GM12878 (cell line): ENCODE data around the gene MYH7B. TPM values are rescaled to one million over a fixed set of nuclear protein-coding genes. Genes with fewer than 3 reads are reported as not detected.

Source experiments
- ATAC-seq: fragments of 200-7000 bp; cut with Tn5 transposase; 3 replicates; pipeline ENCODE4 v1.9.1; 2020; ENCODE audit warnings: mild to moderate bottlenecking, moderate library complexity
- BruUV-seq: library from RNA; stranded (reverse); fragments of 400-500 nt; replicated peaks from 2 replicates; lab custom pipeline; 2021; lab: Mats Ljungman, UMichigan
- CTCF ChIA-PET: fragments of 300-600 bp; sonication (Branson Sonifier 250); formaldehyde crosslinking; extraction: SDS; loops from one replicate; lab custom pipeline; 2021; ENCODE audit warnings: inconsistent platforms; lab: Yijun Ruan, JAX
- POLR2A ChIA-PET: fragments of 350-600 bp; formaldehyde crosslinking; extraction: SDS; loops from one replicate; lab custom pipeline; 2021; ENCODE audit warnings: inconsistent platforms; lab: Charles Lee
- RAD21 ChIA-PET: fragments of 300-600 bp; sonication (Branson Sonifier 250); formaldehyde crosslinking; loops from one replicate; lab custom pipeline; 2023; ENCODE audit warnings: antibody characterized with exemption; ENCODE audit not compliant: unreplicated experiment; lab: Charles Lee
- SMC1A ChIA-PET: fragments of 300-600 bp; sonication (Branson Sonifier 250); formaldehyde crosslinking; loops from one replicate; lab custom pipeline; 2023; ENCODE audit not compliant: unreplicated experiment, uncharacterized antibody; lab: Charles Lee
- DNase-seq: peaks from one replicate; pipeline ENCODE4 v3.0.0-alpha.2; 2011; ENCODE audit warnings: low read depth, low spot score
- FAIRE-seq: peaks from 3 replicates; lab custom pipeline; 2011; peaks lifted over from hg19 to GRCh38; lab: Jason Lieb, UNC
- H2AFZ ChIP-seq: 2 replicates; pipeline ENCODE4 v1.6.0; 2011; ENCODE audit warnings: low read depth, low read length, control low read depth; ENCODE audit not compliant: control insufficient read depth
- H3K27ac ChIP-seq: 2 replicates; pipeline ENCODE4 v1.5.1; 2011; ENCODE audit warnings: control low read depth; ENCODE audit not compliant: control insufficient read depth, insufficient read depth
- H3K27me3 ChIP-seq, 2 experiments: replicated peaks in 1 of 2; 2 replicates each; pipeline versions ENCODE4 v1.6.0 to v1.6.1; 2011; ENCODE audit warnings: low read length in 1 of 2; ENCODE audit not compliant: control insufficient read depth in 2 of 2, insufficient read depth in 2 of 2
- H3K36me3 ChIP-seq, 2 experiments: 2 replicates each; pipeline ENCODE4 v1.5.1; 2011; ENCODE audit warnings: low read length in 1 of 2; ENCODE audit not compliant: control insufficient read depth in 2 of 2, insufficient read depth in 2 of 2
- H3K4me1 ChIP-seq: 2 replicates; pipeline ENCODE4 v1.6.1; 2011; ENCODE audit warnings: mild to moderate bottlenecking, low read length, moderate library complexity, mixed read lengths; ENCODE audit not compliant: control insufficient read depth, insufficient read depth
- H3K4me2 ChIP-seq: 2 replicates; pipeline ENCODE4 v1.6.0; 2011; ENCODE audit warnings: control low read depth; ENCODE audit not compliant: control insufficient read depth, insufficient read depth
- H3K4me3 ChIP-seq: fragments of 200-600 bp; sonication (generic); 2 replicates; pipeline ENCODE4 v1.5.1; 2016
- H3K79me2 ChIP-seq: 2 replicates; pipeline ENCODE4 v1.6.0; 2011; ENCODE audit warnings: low read length; ENCODE audit not compliant: control insufficient read depth, insufficient read depth
- H3K9ac ChIP-seq: 2 replicates; pipeline ENCODE4 v1.8.0; 2011; ENCODE audit warnings: low read length, control low read depth, mixed read lengths; ENCODE audit not compliant: control insufficient read depth, insufficient read depth
- H3K9me3 ChIP-seq: replicated peaks from 3 replicates; pipeline ENCODE4 v1.5.1; 2011; ENCODE audit warnings: mild to moderate bottlenecking, low read length; ENCODE audit not compliant: control insufficient read depth, insufficient read depth
- H4K20me1 ChIP-seq: 2 replicates; pipeline ENCODE4 v1.6.0; 2011; ENCODE audit not compliant: control insufficient read depth, insufficient read depth
- ASH2L ChIP-seq: fragments of 300-600, 200-600 bp; sonication (generic); IDR thresholded peaks from 2 replicates; pipeline ENCODE4 v1.6.1; 2017; ENCODE audit warnings: low read depth, mild to moderate bottlenecking, borderline replicate concordance
- ATF7 ChIP-seq: fragments of 450-650 bp; IDR thresholded peaks from 2 replicates; pipeline ENCODE4 v1.6.1; 2016; ENCODE audit warnings: low read depth, mild to moderate bottlenecking
- CHD1 ChIP-seq: IDR thresholded peaks from 2 replicates; pipeline ENCODE4 v1.6.1; 2012; ENCODE audit warnings: low read depth, low read length, improper control_type of control experiment
- CREM ChIP-seq: IDR thresholded peaks from 2 replicates; pipeline ENCODE4 v1.6.1; 2014; ENCODE audit warnings: antibody characterized with exemption, low read depth
- EED ChIP-seq: sonication (generic); IDR thresholded peaks from 2 replicates; pipeline ENCODE4 v1.6.1; 2016; ENCODE audit warnings: antibody characterized with exemption, low read depth
- HDAC2 ChIP-seq: fragments of 200-600 bp; sonication (generic); IDR thresholded peaks from 2 replicates; pipeline ENCODE4 v1.6.1; 2017
- NBN ChIP-seq: fragments of 450-650 bp; IDR thresholded peaks from 2 replicates; pipeline ENCODE4 v1.6.1; 2016
- NR2C1 ChIP-seq: fragments of 450-650 bp; IDR thresholded peaks from 2 replicates; pipeline ENCODE4 v1.6.1; 2017; ENCODE audit warnings: antibody characterized with exemption, mild to moderate bottlenecking, moderate library complexity
- PAX8 ChIP-seq: fragments of 450-650 bp; IDR thresholded peaks from 2 replicates; pipeline ENCODE4 v1.6.1; 2017; ENCODE audit warnings: mild to moderate bottlenecking, moderate library complexity
- POU2F2 ChIP-seq: IDR thresholded peaks from 3 replicates; pipeline ENCODE4 v1.6.1; 2011; ENCODE audit warnings: low read depth, mild to moderate bottlenecking, low read length, borderline replicate concordance
- SMAD5 ChIP-seq: IDR thresholded peaks from 2 replicates; pipeline ENCODE4 v1.6.1; 2016; ENCODE audit warnings: antibody characterized with exemption, low read depth
- SMC3 ChIP-seq: IDR thresholded peaks from 2 replicates; pipeline ENCODE4 v1.6.1; 2011; ENCODE audit warnings: low read length, improper control_type of control experiment, borderline replicate concordance
- SREBF2 ChIP-seq: IDR thresholded peaks from 2 replicates; pipeline ENCODE4 v1.6.1; 2012; ENCODE audit warnings: mild to moderate bottlenecking, low read length
- STAT3 ChIP-seq: IDR thresholded peaks from 2 replicates; pipeline ENCODE4 v1.6.1; 2011; ENCODE audit warnings: low read depth, low read length, improper control_type of control experiment
- TBL1XR1 ChIP-seq: IDR thresholded peaks from 2 replicates; pipeline ENCODE4 v1.6.1; 2012; ENCODE audit warnings: low read depth, low read length, improper control_type of control experiment
- ZNF207 ChIP-seq: fragments of 450-650 bp; IDR thresholded peaks from 2 replicates; pipeline ENCODE4 v1.6.1; 2014; ENCODE audit warnings: antibody characterized with exemption, mild to moderate bottlenecking, borderline replicate concordance
- WGBS: methylation state at CpG from one replicate; pipeline ENCODE4 v1.1.6; 2016; ENCODE audit warnings: low lambda C conversion rate; ENCODE audit not compliant: insufficient replicate concordance, insufficient coverage; ENCODE audit errors: missing lambda C conversion rate; 5-methylcytosine and 5-hydroxymethylcytosine counted together
- in situ Hi-C: fragments of 300-500 bp; cut with MboI; formaldehyde crosslinking; loops from 9 replicates; pipeline ENCODE4 v1.14.3; 2018; ENCODE audit warnings: mixed read lengths
- intact Hi-C: fragments of 100-400 bp; cut with micrococcal nuclease; formaldehyde crosslinking; loops from one replicate; pipeline ENCODE4 v1.14.2; 2022; ENCODE audit not compliant: unreplicated experiment
- polyA plus RNA-seq, 11 experiments: library from polyadenylated mRNA; depleted of rRNA in 4 of 11; unstranded in 6 of 11; stranded (reverse) in 5 of 11; fragments of >200 nt; fragmentation: Nextera tagmentation in 4 of 11; fragmentation: Illumina TruSeq in 1 of 11; extraction: Ambion mirVana in 4 of 11; extraction: Trizol in 1 of 11; gene quantifications; 1 replicate in 1 of 11; 2 replicates in 10 of 11; pipeline versions ENCODE4 v1.2.1 to v1.2.3, GENCODE V29; 2011 to 2016; ENCODE audit warnings: inconsistent platforms in 2 of 11, missing spikeins in 2 of 11, low read depth in 1 of 11
- total RNA-seq, 4 experiments: library from RNA; depleted of rRNA in 3 of 4; stranded (reverse); fragments of >200 nt in 3 of 4; fragmentation: Illumina TruSeq in 1 of 4; extraction: Trizol in 1 of 4; gene quantifications; 2 replicates each; pipeline versions ENCODE4 v1.2.1 to v1.2.3, GENCODE V29; 2013 to 2021
- TF ChIP-seq, protein P1 (sequence below): fragments of 450-650 bp; IDR thresholded peaks from 2 replicates; pipeline ENCODE4 v1.6.1; 2016; ENCODE audit warnings: mild to moderate bottlenecking, moderate library complexity, borderline replicate concordance
- TF ChIP-seq, protein P2 (sequence below): fragments of 450-650 bp; IDR thresholded peaks from 2 replicates; pipeline ENCODE4 v1.6.1; 2017; ENCODE audit warnings: borderline replicate concordance

The MYH7B gene
- total and polyA plus RNA-seq, 10 of the 15 experiments (the other 5 are each of a cell fraction or from before 2014, with no cell fraction given): 0.01 to 0.40 (median 0.20) TPM; not detected in 3

DNA sequence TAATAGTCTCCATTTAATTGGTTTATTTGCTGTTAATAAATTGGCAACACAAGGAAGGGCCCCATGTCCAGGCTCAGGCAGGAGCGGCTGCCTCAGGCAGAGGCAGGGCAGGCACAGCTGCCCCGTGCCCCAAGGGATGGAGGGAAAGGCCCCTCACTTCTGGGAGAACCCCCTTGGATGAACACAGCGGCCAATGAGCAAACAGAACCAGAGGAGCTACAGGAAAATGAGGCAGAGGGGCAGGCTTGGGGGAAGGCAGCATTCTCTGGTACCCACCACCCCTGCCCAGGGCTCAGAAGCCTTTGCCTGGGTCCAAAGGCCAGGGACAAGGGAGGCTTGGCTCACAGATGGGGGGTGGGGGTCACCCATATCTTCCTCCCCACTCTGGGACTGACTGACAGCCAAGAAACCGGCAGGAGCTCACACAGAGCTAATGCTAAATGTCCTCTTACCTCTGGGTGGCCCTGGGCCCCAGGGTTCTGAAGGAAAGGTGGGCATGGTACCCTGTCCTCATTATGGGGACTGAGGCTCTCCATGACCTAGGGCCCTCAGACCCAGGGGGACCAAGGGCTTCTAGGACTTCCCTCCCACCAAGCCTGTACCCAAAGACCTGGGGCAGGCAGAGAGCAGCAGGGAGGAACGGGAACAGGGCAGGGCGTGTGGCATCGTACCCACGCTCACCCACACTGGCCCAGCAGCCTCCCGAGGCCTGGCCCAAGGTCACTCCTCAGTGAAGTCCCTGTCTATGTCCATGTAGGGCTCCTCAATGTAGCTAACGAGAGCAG, 47.0 kb downstream of the MYH7B start (continued):
- TF ChIP-seq, protein P1, sequence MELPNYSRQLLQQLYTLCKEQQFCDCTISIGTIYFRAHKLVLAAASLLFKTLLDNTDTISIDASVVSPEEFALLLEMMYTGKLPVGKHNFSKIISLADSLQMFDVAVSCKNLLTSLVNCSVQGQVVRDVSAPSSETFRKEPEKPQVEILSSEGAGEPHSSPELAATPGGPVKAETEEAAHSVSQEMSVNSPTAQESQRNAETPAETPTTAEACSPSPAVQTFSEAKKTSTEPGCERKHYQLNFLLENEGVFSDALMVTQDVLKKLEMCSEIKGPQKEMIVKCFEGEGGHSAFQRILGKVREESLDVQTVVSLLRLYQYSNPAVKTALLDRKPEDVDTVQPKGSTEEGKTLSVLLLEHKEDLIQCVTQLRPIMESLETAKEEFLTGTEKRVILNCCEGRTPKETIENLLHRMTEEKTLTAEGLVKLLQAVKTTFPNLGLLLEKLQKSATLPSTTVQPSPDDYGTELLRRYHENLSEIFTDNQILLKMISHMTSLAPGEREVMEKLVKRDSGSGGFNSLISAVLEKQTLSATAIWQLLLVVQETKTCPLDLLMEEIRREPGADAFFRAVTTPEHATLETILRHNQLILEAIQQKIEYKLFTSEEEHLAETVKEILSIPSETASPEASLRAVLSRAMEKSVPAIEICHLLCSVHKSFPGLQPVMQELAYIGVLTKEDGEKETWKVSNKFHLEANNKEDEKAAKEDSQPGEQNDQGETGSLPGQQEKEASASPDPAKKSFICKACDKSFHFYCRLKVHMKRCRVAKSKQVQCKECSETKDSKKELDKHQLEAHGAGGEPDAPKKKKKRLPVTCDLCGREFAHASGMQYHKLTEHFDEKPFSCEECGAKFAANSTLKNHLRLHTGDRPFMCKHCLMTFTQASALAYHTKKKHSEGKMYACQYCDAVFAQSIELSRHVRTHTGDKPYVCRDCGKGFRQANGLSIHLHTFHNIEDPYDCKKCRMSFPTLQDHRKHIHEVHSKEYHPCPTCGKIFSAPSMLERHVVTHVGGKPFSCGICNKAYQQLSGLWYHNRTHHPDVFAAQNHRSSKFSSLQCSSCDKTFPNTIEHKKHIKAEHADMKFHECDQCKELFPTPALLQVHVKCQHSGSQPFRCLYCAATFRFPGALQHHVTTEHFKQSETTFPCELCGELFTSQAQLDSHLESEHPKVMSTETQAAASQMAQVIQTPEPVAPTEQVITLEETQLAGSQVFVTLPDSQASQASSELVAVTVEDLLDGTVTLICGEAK: no peak
- TF ChIP-seq ASH2L (no peak), SMAD5 (no peak), EED (no peak), PAX8 (no peak), ATF7 (no peak)

DNA sequence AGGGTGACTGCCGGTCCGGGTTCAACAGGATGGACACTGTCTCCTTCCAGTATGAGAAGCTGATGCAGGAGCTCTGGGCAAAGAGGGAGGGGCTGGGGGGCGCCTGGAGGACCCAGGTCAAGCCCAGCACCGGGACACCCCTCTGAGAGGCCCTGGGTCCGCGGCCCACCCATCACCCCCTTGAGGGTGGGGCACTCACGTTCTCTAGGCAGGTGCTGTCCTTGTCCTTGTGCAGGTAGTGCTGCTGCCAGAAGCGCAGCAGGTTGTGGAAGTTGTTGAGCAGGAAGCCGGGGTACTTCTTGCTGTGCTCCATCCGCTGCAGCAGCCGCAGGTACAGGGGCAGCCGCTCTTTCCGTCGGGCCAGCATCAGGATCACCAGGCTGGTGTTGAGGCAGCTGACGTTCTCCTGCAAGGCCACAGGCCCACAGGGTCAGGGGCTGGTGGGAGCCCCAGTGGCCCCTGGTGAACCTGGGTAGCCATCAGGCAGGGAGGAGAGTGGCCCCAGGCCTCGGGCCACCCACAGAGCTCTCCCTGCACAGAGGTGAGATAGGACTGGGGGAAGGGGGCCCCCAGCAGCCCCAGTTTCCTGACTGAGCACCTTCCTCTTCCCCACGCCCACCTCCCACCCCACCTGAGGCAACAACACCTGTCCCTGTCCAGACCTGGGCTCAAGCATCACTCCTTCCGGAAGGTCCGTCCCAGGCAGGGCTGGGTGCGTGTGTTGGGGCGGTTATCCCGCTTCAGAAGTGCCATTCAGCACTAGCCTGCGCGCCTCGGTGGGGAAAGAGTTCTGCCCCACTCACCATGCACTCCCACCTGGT, 47.8 kb downstream of the MYH7B start:
- in situ Hi-C loops: no loop called here
- H3K4me1 ChIP-seq: no peaks in the 10 kb centered on the region
- ChIA-PET RAD21 (no interaction called here), POLR2A (no interaction called here), CTCF (interaction anchor here (0.7 to 1.0 kb wide), 2 partner anchors 128 to 178 kb away, joined by 3 read pairs; partner anchors contain the start of gene NCOA6), SMC1A (no interaction called here)
- intact Hi-C loops: no loop called here
- no peak for ATAC-seq
- no peaks in the 10 kb centered on the region for H3K27me3 ChIP-seq
- no peak overlapping the region for H3K4me3 ChIP-seq
- H3K27ac ChIP-seq: no peak overlapping the region
- BruUV-seq: no TSS peak
- no peak overlapping the region for H3K4me2 ChIP-seq
- FAIRE-seq: no peak
- DNase-seq: no peak
- H3K36me3 ChIP-seq: peaks cover 7 to 58% of the 10 kb centered on the region in 2 experiments
- no peaks in the 10 kb centered on the region for H3K9me3 ChIP-seq
- no peak overlapping the region for H3K9ac ChIP-seq
- no peak overlapping the region for H2AFZ ChIP-seq
- TF ChIP-seq NR2C1 (no peak), CHD1 (no peak), ZNF207 (no peak), NBN (no peak), SREBF2 (no peak), SMC3 (no peak), HDAC2 (no peak), POU2F2 (no peak), CREM (no peak), STAT3 (no peak), TBL1XR1 (no peak)
- TF ChIP-seq, protein P2, sequence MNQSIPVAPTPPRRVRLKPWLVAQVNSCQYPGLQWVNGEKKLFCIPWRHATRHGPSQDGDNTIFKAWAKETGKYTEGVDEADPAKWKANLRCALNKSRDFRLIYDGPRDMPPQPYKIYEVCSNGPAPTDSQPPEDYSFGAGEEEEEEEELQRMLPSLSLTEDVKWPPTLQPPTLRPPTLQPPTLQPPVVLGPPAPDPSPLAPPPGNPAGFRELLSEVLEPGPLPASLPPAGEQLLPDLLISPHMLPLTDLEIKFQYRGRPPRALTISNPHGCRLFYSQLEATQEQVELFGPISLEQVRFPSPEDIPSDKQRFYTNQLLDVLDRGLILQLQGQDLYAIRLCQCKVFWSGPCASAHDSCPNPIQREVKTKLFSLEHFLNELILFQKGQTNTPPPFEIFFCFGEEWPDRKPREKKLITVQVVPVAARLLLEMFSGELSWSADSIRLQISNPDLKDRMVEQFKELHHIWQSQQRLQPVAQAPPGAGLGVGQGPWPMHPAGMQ: no peak
- 92% methylated on average over 25 of the region's 25 CpGs for WGBS
- H3K79me2 ChIP-seq: no peaks in the 10 kb centered on the region
- H4K20me1 ChIP-seq: no peaks in the 10 kb centered on the region
